GM18873 (cell line): Measurements from ENCODE around the gene TENM4.
"Not testable (repeated sequence)": the region's sequence is repeated elsewhere in the genome, so short reads cannot be mapped to it uniquely, and the experiment has no call there.

Experiments used
- ATAC-seq: cut with Tn5 transposase; IDR thresholded peaks from one replicate; pipeline ENCODE4 v1.9.1; 2021; ENCODE audit warnings: mild to moderate bottlenecking, moderate library complexity, moderate number of reproducible peaks; ENCODE audit not compliant: unreplicated experiment, low FRiP score

TENM4 gene

GRCh38 chr11:78647986-78648875, 792.6 kb downstream of the TENM4 start:
- ATAC-seq, result no peak

GRCh38 chr11:78647266-78647915, 793.4 kb downstream of the TENM4 start:
- no peak for ATAC-seq

- ATAC-seq, result peak; percentile 56
Measured at GRCh38 chr11:78646564-78647185, 794.2 kb downstream of the TENM4 start.

GRCh38 chr11:78645226-78646202, 795.3 kb downstream of the TENM4 start:
- peak; percentile 73 for ATAC-seq

GRCh38 chr11:78643676-78644056, 797.2 kb downstream of the TENM4 start:
- ATAC-seq, result no peak

GRCh38 chr11:78642979-78643675, 797.7 kb downstream of the TENM4 start:
- ATAC-seq, result no peak

GRCh38 chr11:78641541-78641940, 799.3 kb downstream of the TENM4 start:
- ATAC-seq, result no peak

- ATAC-seq, result no peak
Measured at GRCh38 chr11:78638704-78639380, 802.0 kb downstream of the TENM4 start.

- not testable (repeated sequence) for ATAC-seq
Measured at GRCh38 chr11:78637527-78637926, 803.3 kb downstream of the TENM4 start.

GRCh38 chr11:78635814-78636506, 804.9 kb downstream of the TENM4 start:
- no peak for ATAC-seq

GRCh38 chr11:78633516-78634310, 807.1 kb downstream of the TENM4 start:
- ATAC-seq, result no peak

DNA sequence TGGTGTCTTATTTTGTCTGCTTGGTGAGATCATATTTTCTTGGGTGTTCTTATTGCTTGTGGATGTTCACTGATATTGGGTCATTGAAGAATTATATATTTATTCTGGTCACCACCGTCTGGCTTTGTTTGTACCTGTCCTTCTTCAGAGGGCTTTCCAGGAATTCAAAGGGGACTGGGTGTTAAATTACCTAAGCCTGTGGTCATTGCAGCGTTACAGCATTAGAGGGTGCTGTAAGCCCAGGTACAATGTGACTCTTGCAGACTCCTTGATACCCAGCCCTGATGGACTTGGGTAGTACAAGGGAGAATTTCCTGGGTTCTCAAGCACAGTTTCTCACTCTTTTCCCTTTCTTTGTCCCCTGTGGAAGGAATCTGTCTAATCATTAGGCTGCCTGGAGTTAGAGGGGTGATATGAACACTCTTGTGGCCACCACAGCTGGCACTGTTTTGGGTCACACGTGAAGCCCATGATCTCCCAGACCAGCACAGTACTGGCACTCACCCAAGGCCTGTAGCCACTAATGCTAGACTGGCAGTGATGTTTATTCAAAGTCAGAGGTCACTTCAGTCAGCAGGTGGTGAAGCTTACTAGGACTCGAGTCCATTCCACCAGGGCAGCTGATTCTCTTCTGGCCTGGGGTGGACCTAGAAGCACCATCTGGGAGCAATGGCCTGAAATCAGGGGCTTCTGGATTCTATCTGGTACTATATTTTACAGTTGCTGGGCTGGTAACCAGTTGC, 810.1 kb downstream of the TENM4 start:
- ATAC-seq, result no peak

DNA sequence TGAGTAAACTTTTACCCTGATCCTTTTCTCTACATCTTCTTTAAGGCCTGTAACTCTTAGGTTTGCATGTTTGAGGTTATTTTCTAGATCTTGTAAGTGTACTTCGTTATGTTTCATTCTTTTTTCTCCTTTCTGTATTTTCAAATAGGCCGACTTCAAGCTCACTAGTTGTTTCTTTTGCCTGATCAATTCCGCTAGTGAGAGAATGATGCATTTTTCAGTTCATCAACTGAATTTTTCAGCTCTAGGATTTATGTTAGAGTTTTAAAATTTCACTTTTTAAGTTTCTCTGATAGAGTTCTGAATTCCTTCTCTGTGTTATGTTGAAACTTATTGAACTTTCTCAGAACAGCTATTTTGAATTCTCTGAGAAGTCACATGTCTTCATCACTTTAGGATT, 810.7 kb downstream of the TENM4 start:
- no peak for ATAC-seq

DNA sequence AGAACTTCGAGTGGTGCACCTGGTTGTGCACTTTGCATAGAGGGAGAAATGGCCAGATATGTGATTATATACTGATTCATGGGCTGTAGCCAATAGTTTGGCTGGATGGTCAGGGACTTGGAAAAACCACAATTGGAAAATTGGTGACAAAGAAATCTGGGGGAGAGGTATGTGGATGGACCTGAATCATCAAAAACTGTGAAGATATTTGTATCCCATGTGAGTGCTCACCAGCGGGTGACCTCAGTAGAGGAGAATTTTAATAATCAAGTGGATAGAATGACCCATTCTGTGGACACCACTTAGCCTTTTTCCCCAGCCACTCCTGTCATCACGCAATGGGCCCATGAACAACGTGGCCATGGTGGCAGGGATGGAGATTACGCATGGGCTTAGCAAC, 818.2 kb downstream of the TENM4 start:
- ATAC-seq, result no peak

- no peak for ATAC-seq
Measured at GRCh38 chr11:78620159-78620558, 820.7 kb downstream of the TENM4 start.

DNA sequence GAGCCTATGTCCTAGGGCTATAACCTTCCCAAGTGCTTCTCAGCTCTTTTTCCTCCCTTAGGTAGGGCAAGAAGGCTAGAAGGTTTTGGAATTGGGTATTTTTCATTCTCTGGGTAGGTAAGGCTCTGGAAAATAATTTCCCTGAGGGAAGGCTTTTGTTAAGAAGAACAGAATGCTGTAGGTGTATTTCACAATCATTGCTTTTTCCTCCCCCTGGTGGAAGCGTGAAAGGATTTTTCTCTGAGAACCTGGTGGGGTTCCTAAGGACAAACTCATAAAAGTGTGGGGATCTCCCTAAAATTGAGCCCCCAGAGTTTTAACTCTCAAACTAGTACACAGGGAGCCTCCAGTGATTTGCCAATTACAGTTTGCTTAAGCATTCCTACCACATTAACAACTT, 825.1 kb downstream of the TENM4 start:
- ATAC-seq, result no peak

DNA sequence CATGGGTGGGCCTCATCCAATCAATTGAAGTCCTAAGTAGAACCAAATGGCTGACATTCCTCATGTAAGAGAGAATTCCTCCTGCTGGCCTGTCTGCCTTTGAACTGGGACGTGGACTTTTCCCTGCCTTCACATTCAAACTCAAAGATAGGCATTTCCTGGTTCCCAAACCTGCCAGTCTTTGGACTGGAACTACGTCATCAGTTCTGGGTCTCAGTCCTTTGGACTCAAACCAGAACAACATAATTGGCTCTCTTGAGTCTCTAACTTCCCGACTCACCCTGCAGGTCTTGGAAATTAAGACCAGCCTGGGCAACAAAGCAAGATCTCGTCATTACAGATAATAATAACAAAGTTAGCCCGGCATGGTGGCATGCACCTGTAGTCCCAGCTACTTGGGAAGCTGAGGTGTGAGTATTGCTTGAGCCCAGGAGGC, 827.4 kb downstream of the TENM4 start:
- no peak for ATAC-seq
